ENCODE measurements around the gene NUP62. TPM values are rescaled to one million over a fixed set of nuclear protein-coding genes. Genes with fewer than 3 reads are reported as not detected.

Gene NUP62
- polyA plus RNA-seq, 1 donor (not counting 4 experiments of a cell fraction or from before 2014, with no cell fraction given) = 12.9 TPM

DNA sequence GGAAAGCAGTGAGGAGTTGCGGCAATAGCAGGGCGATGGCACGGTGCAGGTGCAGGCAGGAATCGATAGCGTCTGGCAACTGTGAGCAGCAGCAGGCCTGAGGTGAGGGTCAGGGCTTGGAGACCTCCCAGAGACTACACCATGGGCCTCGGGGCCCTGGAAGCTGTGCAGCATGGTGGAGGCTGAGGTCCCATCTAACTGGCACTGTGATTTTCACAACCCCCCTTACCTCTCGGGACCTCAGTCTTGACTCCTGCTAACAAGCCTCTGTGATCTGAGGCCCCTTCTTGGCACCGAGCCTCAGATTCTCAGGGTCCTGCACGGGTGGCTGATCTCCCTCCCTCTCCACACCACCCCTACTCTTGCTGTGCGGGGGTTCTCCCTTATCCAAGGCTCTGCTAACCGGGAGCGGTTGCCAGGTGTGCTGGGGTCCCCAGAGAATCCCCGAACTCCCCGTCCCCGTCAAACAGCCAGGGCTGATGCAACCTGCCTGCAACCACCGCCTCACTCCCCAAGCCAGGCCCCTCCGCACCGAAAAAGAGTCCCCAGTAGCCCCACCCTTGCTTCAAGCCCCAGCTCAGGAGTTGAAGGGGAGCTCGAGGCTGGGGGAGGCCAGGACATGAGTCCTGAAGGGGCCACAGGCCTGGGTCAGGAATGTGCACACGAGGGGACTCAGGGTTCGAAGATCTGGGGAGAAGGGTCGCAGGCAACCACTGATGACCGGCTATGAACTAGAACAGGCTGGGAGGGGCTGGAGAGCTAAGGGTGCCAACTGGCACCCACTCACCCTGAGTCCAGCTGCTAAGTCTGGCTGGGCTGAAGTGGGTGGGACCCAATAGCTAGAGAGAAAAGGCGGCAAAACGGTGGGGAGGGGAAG lies 5.1 kb downstream of the NUP62 start:
- Histone ChIP-seq H3K9ac (ENCODE audit: control insufficient read depth, extremely low read depth, insufficient read depth, low read length) (no peak overlapping the region), H3K4me2 (ENCODE audit: control insufficient read depth, extremely low read depth, insufficient read depth, low read depth, low read length) (no peak overlapping the region), H3K36me3 (ENCODE audit: control insufficient read depth in 2 of 2, extremely low read depth in 1 of 2, insufficient read depth in 2 of 2, low read length in 2 of 2) (peaks cover 23 to 52% of the 10 kb centered on the region in 2 experiments), H3K9me1 (ENCODE audit: control insufficient read depth, extremely low read depth, insufficient read depth, low read length) (peaks cover 2% of the 10 kb centered on the region), H3K79me2 (ENCODE audit: control insufficient read depth, insufficient read depth, low read length) (peaks cover 93% of the 10 kb centered on the region), H3K27ac (ENCODE audit: control insufficient read depth, insufficient read depth, low read length) (no peak overlapping the region), H3K4me3 (ENCODE audit: control insufficient read depth in 2 of 3, extremely low read depth in 1 of 3, insufficient read depth in 2 of 3, low read depth in 1 of 3, low read length in 3 of 3) (no peak overlapping the region), H3K4me1 (ENCODE audit: control insufficient read depth, extremely low read depth, insufficient read depth, low read length) (peaks cover 15% of the 10 kb centered on the region), H4K20me1 (ENCODE audit: control insufficient read depth, extremely low read depth, insufficient read depth, low read length) (peaks cover 5% of the 10 kb centered on the region), H3K9me3 (ENCODE audit: control insufficient read depth, low read depth, low read length) (no peaks in the 10 kb centered on the region), H3K27me3 (ENCODE audit: control insufficient read depth, extremely low read depth, insufficient read depth, low read length) (no peaks in the 10 kb centered on the region), H2AFZ (ENCODE audit: control insufficient read depth, low read length) (no peak overlapping the region)
- TF ChIP-seq EZH2 (IDR thresholded peaks at IDR 0.05; ENCODE audit: low read length) = no peak
- TF ChIP-seq, protein P1, sequence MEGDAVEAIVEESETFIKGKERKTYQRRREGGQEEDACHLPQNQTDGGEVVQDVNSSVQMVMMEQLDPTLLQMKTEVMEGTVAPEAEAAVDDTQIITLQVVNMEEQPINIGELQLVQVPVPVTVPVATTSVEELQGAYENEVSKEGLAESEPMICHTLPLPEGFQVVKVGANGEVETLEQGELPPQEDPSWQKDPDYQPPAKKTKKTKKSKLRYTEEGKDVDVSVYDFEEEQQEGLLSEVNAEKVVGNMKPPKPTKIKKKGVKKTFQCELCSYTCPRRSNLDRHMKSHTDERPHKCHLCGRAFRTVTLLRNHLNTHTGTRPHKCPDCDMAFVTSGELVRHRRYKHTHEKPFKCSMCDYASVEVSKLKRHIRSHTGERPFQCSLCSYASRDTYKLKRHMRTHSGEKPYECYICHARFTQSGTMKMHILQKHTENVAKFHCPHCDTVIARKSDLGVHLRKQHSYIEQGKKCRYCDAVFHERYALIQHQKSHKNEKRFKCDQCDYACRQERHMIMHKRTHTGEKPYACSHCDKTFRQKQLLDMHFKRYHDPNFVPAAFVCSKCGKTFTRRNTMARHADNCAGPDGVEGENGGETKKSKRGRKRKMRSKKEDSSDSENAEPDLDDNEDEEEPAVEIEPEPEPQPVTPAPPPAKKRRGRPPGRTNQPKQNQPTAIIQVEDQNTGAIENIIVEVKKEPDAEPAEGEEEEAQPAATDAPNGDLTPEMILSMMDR (optimal IDR thresholded peaks at IDR 0.05 in 1 of 3, IDR thresholded peaks at IDR 0.05 in 1 of 3, conservative IDR thresholded peaks at IDR 0.05 in 1 of 3; ENCODE audit: extremely low read depth in 1 of 3, insufficient read depth in 2 of 3, low read length in 3 of 3) = no peak
- FAIRE-seq = no peak
- dilution Hi-C loops (cut with MboI; ENCODE audit: extremely low pct_ligation_motif_present, low sequenced_read_pairs) = no loop called here
- DNase-seq (ENCODE audit: low read depth, low spot score) = no peak

DNA sequence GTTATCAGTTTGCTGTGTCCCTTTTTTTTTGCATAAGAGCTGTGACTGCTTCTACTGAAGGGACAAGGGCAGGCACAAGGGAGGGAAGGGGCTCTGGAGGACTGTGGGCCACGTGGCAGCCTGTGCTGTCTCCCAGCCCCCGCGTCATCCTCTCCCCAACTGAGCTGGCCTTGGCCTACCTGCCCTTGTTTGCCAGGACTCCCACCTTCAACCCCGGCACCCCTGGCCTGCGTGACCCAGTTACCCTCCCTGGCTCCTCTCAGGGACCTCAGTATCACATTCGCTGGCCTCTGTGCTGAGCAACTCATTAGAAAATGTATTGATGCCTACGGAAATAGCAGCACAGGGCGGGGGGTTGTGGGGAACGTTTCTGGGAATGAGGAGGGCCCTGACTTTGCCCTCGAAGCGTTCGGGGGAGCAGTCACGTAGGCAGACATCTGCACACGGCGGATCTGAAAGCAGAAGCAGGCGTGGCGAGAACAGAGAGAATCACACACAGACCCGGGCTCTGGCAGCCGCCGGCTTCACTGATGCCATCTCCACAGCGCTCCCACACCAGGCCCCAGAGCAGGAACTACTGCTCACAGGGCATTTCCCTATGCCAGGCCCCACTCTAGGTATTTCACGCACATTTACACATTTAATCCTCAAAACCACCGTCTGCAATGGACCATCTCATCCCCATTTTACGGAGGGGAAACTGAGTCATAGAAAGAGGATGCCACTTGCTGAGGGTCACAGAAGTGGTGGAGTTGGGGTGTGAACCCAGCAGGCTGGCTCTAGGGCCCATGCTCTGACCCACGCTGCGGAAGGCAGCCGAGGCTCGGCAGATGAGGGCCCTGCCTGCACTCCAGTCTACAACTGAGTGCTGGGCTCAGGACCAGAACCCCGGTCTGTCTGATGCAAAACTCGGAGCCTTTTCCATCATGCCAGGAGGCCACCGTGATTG lies 6.0 kb downstream of the NUP62 start:
- H2AFZ ChIP-seq (ENCODE audit: control insufficient read depth, low read length) = no peak overlapping the region
- no peak for TF ChIP-seq EZH2 (IDR thresholded peaks at IDR 0.05; ENCODE audit: low read length)
- TF ChIP-seq, protein P1 (optimal IDR thresholded peaks at IDR 0.05 in 1 of 3, IDR thresholded peaks at IDR 0.05 in 1 of 3, conservative IDR thresholded peaks at IDR 0.05 in 1 of 3; ENCODE audit: extremely low read depth in 1 of 3, insufficient read depth in 2 of 3, low read length in 3 of 3) = no peak
- H3K9ac ChIP-seq (ENCODE audit: control insufficient read depth, extremely low read depth, insufficient read depth, low read length) = no peak overlapping the region
- peaks cover 91% of the 10 kb centered on the region for H3K79me2 ChIP-seq (ENCODE audit: control insufficient read depth, insufficient read depth, low read length)
- FAIRE-seq = no peak
- H3K27me3 ChIP-seq (ENCODE audit: control insufficient read depth, extremely low read depth, insufficient read depth, low read length) = no peaks in the 10 kb centered on the region
- no peak overlapping the region for H3K27ac ChIP-seq (ENCODE audit: control insufficient read depth, insufficient read depth, low read length)
- no peak for DNase-seq (ENCODE audit: low read depth, low spot score)
- no peak overlapping the region for H3K4me2 ChIP-seq (ENCODE audit: control insufficient read depth, extremely low read depth, insufficient read depth, low read depth, low read length)
- no peak overlapping the region for H3K4me3 ChIP-seq (ENCODE audit: control insufficient read depth in 2 of 3, extremely low read depth in 1 of 3, insufficient read depth in 2 of 3, low read depth in 1 of 3, low read length in 3 of 3)
- dilution Hi-C loops (cut with MboI; ENCODE audit: extremely low pct_ligation_motif_present, low sequenced_read_pairs) = no loop called here
- no peaks in the 10 kb centered on the region for H3K9me3 ChIP-seq (ENCODE audit: control insufficient read depth, low read depth, low read length)
- peaks cover 7% of the 10 kb centered on the region for H4K20me1 ChIP-seq (ENCODE audit: control insufficient read depth, extremely low read depth, insufficient read depth, low read length)
- peaks cover 23 to 56% of the 10 kb centered on the region in 2 experiments for H3K36me3 ChIP-seq (ENCODE audit: control insufficient read depth in 2 of 2, extremely low read depth in 1 of 2, insufficient read depth in 2 of 2, low read length in 2 of 2)
- H3K9me1 ChIP-seq (ENCODE audit: control insufficient read depth, extremely low read depth, insufficient read depth, low read length) = peaks cover 2% of the 10 kb centered on the region
- H3K4me1 ChIP-seq (ENCODE audit: control insufficient read depth, extremely low read depth, insufficient read depth, low read length) = peaks cover 13% of the 10 kb centered on the region

Measured in keratinocyte (primary cell).